Measurements from ENCODE around the gene UBQLN3.

The UBQLN3 gene

GRCh38 chr11:5528495-5528894 lies 18.7 kb upstream of the UBQLN3 start:
- H3K18ac ChIP-seq (ENCODE audit: low read depth in 1 of 2, low read length in 2 of 2) = no peak overlapping the region
- no peak overlapping the region for H4K8ac ChIP-seq (ENCODE audit: low read length)
- no peak overlapping the region for H2AK5ac ChIP-seq (ENCODE audit: low read length, severe bottlenecking)
- H3K4me3 ChIP-seq (ENCODE audit: insufficient read depth in 1 of 2, low read depth in 1 of 2, low read length in 2 of 2) = no peak overlapping the region
- no peak overlapping the region for H3K23ac ChIP-seq (ENCODE audit: low read length in 2 of 2)
- no peak overlapping the region for H2BK5ac ChIP-seq (ENCODE audit: low read depth, low read length, poor library complexity, severe bottlenecking)
- H2BK15ac ChIP-seq (ENCODE audit: low read depth, poor library complexity, severe bottlenecking) = no peak overlapping the region
- H3K4me1 ChIP-seq (ENCODE audit: control insufficient read depth, insufficient read depth, low read depth, low read length) = peaks cover 2% of the 10 kb centered on the region
- no peak overlapping the region for H2BK120ac ChIP-seq (ENCODE audit: low read depth, low read length)
- no peak overlapping the region for H4K91ac ChIP-seq (ENCODE audit: low read length)
- DNase-seq = no peak
- no peak overlapping the region for H3K27ac ChIP-seq (ENCODE audit: low read length, poor library complexity, severe bottlenecking)
- no peak overlapping the region for H2BK12ac ChIP-seq (ENCODE audit: low read length in 2 of 2)
- no CpG with 5 or more reads among the region's 1 CpG for WGBS
- H3K4me2 ChIP-seq (ENCODE audit: low read length, poor library complexity, severe bottlenecking) = no peak overlapping the region
- no peak overlapping the region for H3K9ac ChIP-seq (ENCODE audit: low read length)
- no peaks in the 10 kb centered on the region for H3K79me1 ChIP-seq (replicated peaks; ENCODE audit: low read length, poor library complexity, severe bottlenecking)
- peaks cover 0 to 27% of the 10 kb centered on the region in 2 experiments for H3K27me3 ChIP-seq (ENCODE audit: control insufficient read depth in 1 of 2, insufficient read depth in 1 of 2, low read length in 2 of 2)
- H3K9me3 ChIP-seq (ENCODE audit: control insufficient read depth, low read length) = no peaks in the 10 kb centered on the region
- H3K14ac ChIP-seq (ENCODE audit: low read length in 2 of 2) = no peak overlapping the region
- H3K4ac ChIP-seq (ENCODE audit: low read depth in 1 of 2, low read length in 2 of 2) = no peak overlapping the region
- H2AFZ ChIP-seq (ENCODE audit: low read depth, low read length) = no peak overlapping the region
- H3K36me3 ChIP-seq (ENCODE audit: control insufficient read depth in 1 of 2, insufficient read depth in 2 of 2, low read depth in 1 of 2, low read length in 2 of 2) = no peaks in the 10 kb centered on the region

DNA sequence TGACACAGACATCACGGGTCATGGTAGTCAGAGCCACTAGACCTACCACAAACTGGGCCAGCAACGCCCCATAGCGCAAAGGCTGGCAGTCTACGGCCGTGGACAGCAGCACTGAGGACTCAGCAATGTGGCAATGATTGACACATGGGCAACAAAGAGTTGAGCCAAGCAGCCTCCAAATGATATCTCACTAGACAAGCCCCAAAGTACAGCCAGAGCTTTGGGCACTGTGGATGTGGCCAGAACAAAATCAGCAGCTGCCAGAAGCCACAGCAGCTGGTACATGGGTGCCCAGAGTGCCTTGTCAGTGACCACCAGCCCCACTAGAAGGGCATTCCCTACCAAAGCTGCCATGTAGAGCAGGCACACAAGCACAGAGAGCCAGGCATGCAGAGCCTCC lies 18.0 kb upstream of the UBQLN3 start:
- Histone ChIP-seq H3K27ac (ENCODE audit: low read length, poor library complexity, severe bottlenecking) (no peak overlapping the region), H2BK12ac (ENCODE audit: low read length in 2 of 2) (no peak overlapping the region), H4K8ac (ENCODE audit: low read length) (no peak overlapping the region), H2BK120ac (ENCODE audit: low read depth, low read length) (no peak overlapping the region), H2BK5ac (ENCODE audit: low read depth, low read length, poor library complexity, severe bottlenecking) (no peak overlapping the region), H2BK15ac (ENCODE audit: low read depth, poor library complexity, severe bottlenecking) (no peak overlapping the region), H3K4me1 (ENCODE audit: control insufficient read depth, insufficient read depth, low read depth, low read length) (peaks cover 2% of the 10 kb centered on the region), H3K4me3 (ENCODE audit: insufficient read depth in 1 of 2, low read depth in 1 of 2, low read length in 2 of 2) (peak overlapping the region in 1 of 2 experiments; percentile 3), H3K18ac (ENCODE audit: low read depth in 1 of 2, low read length in 2 of 2) (no peak overlapping the region), H4K91ac (ENCODE audit: low read length) (no peak overlapping the region), H3K4me2 (ENCODE audit: low read length, poor library complexity, severe bottlenecking) (no peak overlapping the region), H3K4ac (ENCODE audit: low read depth in 1 of 2, low read length in 2 of 2) (no peak overlapping the region), H3K14ac (ENCODE audit: low read length in 2 of 2) (peak overlapping the region in 1 of 2 experiments; percentile 86), H3K36me3 (ENCODE audit: control insufficient read depth in 1 of 2, insufficient read depth in 2 of 2, low read depth in 1 of 2, low read length in 2 of 2) (no peaks in the 10 kb centered on the region), H3K79me1 (replicated peaks; ENCODE audit: low read length, poor library complexity, severe bottlenecking) (no peaks in the 10 kb centered on the region), H3K9ac (ENCODE audit: low read length) (no peak overlapping the region), H2AFZ (ENCODE audit: low read depth, low read length) (no peak overlapping the region), H3K27me3 (ENCODE audit: control insufficient read depth in 1 of 2, insufficient read depth in 1 of 2, low read length in 2 of 2) (peaks cover 0 to 27% of the 10 kb centered on the region in 2 experiments), H3K9me3 (ENCODE audit: control insufficient read depth, low read length) (no peaks in the 10 kb centered on the region), H3K23ac (ENCODE audit: low read length in 2 of 2) (no peak overlapping the region), H2AK5ac (ENCODE audit: low read length, severe bottlenecking) (no peak overlapping the region)
- WGBS = 83% methylated on average over 5 of the region's 5 CpGs
- DNase-seq = no peak

GRCh38 chr11:5524756-5525155 lies 15.0 kb upstream of the UBQLN3 start:
- H3K27ac ChIP-seq (ENCODE audit: low read length, poor library complexity, severe bottlenecking) = no peak overlapping the region

GRCh38 chr11:5522308-5522707 lies 12.6 kb upstream of the UBQLN3 start:
- Histone ChIP-seq H2AFZ (ENCODE audit: low read depth, low read length) (no peak overlapping the region), H4K8ac (ENCODE audit: low read length) (no peak overlapping the region), H2BK120ac (ENCODE audit: low read depth, low read length) (no peak overlapping the region), H3K14ac (ENCODE audit: low read length in 2 of 2) (no peak overlapping the region), H2AK5ac (ENCODE audit: low read length, severe bottlenecking) (no peak overlapping the region), H3K4me2 (ENCODE audit: low read length, poor library complexity, severe bottlenecking) (no peak overlapping the region), H2BK15ac (ENCODE audit: low read depth, poor library complexity, severe bottlenecking) (no peak overlapping the region), H3K27me3 (ENCODE audit: control insufficient read depth in 1 of 2, insufficient read depth in 1 of 2, low read length in 2 of 2) (peaks cover 0 to 17% of the 10 kb centered on the region in 2 experiments), H3K79me1 (replicated peaks; ENCODE audit: low read length, poor library complexity, severe bottlenecking) (no peaks in the 10 kb centered on the region), H3K23ac (ENCODE audit: low read length in 2 of 2) (no peak overlapping the region), H2BK12ac (ENCODE audit: low read length in 2 of 2) (no peak overlapping the region), H3K27ac (ENCODE audit: low read length, poor library complexity, severe bottlenecking) (no peak overlapping the region), H3K4me1 (ENCODE audit: control insufficient read depth, insufficient read depth, low read depth, low read length) (no peaks in the 10 kb centered on the region), H4K91ac (ENCODE audit: low read length) (no peak overlapping the region), H2BK5ac (ENCODE audit: low read depth, low read length, poor library complexity, severe bottlenecking) (no peak overlapping the region), H3K9me3 (ENCODE audit: control insufficient read depth, low read length) (no peaks in the 10 kb centered on the region), H3K9ac (ENCODE audit: low read length) (no peak overlapping the region), H3K4ac (ENCODE audit: low read depth in 1 of 2, low read length in 2 of 2) (no peak overlapping the region), H3K18ac (ENCODE audit: low read depth in 1 of 2, low read length in 2 of 2) (no peak overlapping the region), H3K36me3 (ENCODE audit: control insufficient read depth in 1 of 2, insufficient read depth in 2 of 2, low read depth in 1 of 2, low read length in 2 of 2) (no peaks in the 10 kb centered on the region), H3K4me3 (ENCODE audit: insufficient read depth in 1 of 2, low read depth in 1 of 2, low read length in 2 of 2) (no peak overlapping the region)
- WGBS = 93% methylated on average over 2 of the region's 2 CpGs
- DNase-seq = no peak

More at GRCh38 chr11:5524756-5525155, 15.0 kb upstream of the UBQLN3 start:
- peaks cover 2% of the 10 kb centered on the region for H3K4me1 ChIP-seq (ENCODE audit: control insufficient read depth, insufficient read depth, low read depth, low read length)
- H2BK15ac ChIP-seq (ENCODE audit: low read depth, poor library complexity, severe bottlenecking) = no peak overlapping the region
- no peak for DNase-seq
- no peaks in the 10 kb centered on the region for H3K79me1 ChIP-seq (replicated peaks; ENCODE audit: low read length, poor library complexity, severe bottlenecking)
- no peak overlapping the region for H2AK5ac ChIP-seq (ENCODE audit: low read length, severe bottlenecking)
- no peak overlapping the region for H2AFZ ChIP-seq (ENCODE audit: low read depth, low read length)
- H3K4me2 ChIP-seq (ENCODE audit: low read length, poor library complexity, severe bottlenecking) = no peak overlapping the region
- no peak overlapping the region for H3K18ac ChIP-seq (ENCODE audit: low read depth in 1 of 2, low read length in 2 of 2)
- WGBS = 68% methylated on average over 3 of the region's 3 CpGs
- no peak overlapping the region for H3K9ac ChIP-seq (ENCODE audit: low read length)
- H3K23ac ChIP-seq (ENCODE audit: low read length in 2 of 2) = no peak overlapping the region
- H2BK12ac ChIP-seq (ENCODE audit: low read length in 2 of 2) = no peak overlapping the region
- H3K36me3 ChIP-seq (ENCODE audit: control insufficient read depth in 1 of 2, insufficient read depth in 2 of 2, low read depth in 1 of 2, low read length in 2 of 2) = no peaks in the 10 kb centered on the region
- H2BK5ac ChIP-seq (ENCODE audit: low read depth, low read length, poor library complexity, severe bottlenecking) = no peak overlapping the region
- peaks cover 0 to 23% of the 10 kb centered on the region in 2 experiments for H3K27me3 ChIP-seq (ENCODE audit: control insufficient read depth in 1 of 2, insufficient read depth in 1 of 2, low read length in 2 of 2)
- no peak overlapping the region for H2BK120ac ChIP-seq (ENCODE audit: low read depth, low read length)
- no peaks in the 10 kb centered on the region for H3K9me3 ChIP-seq (ENCODE audit: control insufficient read depth, low read length)
- no peak overlapping the region for H3K4me3 ChIP-seq (ENCODE audit: insufficient read depth in 1 of 2, low read depth in 1 of 2, low read length in 2 of 2)
- H4K91ac ChIP-seq (ENCODE audit: low read length) = no peak overlapping the region
- H3K14ac ChIP-seq (ENCODE audit: low read length in 2 of 2) = no peak overlapping the region
- H4K8ac ChIP-seq (ENCODE audit: low read length) = no peak overlapping the region
- no peak overlapping the region for H3K4ac ChIP-seq (ENCODE audit: low read depth in 1 of 2, low read length in 2 of 2)
